Measurements from ENCODE around the gene ACAA2.

The ACAA2 gene

DNA sequence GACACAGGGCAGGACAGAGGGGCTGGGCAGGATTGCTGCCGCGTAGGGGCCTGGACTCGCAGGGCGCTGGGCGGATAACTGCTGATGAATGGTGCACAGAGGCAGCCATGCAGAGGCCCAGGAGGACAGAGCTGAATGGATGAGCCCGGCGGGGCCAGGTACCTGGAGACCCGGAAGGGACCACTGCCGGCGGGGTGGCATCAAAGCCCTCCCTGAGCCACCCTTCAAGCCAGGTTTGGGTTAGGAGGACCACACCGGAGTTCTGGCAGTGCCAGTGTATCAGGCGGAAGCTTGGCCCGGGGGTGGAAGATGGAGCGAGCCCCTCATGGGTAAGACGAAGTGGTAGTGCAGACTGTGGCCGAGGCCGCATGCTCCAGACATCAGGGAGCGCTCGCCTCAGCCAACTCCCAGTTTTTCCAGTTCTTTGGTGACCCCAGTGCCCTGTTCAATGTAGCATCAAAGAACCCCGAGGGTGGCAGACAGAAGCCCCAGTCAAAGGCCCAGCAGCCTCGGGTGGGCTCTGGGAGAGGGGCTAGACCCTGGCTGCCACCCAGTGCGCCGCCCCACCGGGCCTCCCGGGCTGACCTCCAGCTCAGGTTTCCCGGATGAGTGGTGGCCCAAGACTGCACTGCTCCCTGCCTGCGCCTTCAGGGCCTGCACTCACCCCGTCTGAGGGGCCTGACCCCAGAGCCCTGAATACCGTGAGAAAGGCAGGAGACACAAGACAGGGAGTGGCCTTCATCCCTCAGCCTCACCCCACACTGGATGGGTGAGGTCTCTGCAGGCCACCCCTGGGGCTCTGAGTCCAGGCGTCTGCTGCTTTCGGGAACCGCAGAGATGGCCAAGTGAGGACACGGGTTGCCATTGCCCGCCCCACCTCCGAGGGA, 50.9 kb downstream of the ACAA2 start:
- DNase-seq: no peak

DNA sequence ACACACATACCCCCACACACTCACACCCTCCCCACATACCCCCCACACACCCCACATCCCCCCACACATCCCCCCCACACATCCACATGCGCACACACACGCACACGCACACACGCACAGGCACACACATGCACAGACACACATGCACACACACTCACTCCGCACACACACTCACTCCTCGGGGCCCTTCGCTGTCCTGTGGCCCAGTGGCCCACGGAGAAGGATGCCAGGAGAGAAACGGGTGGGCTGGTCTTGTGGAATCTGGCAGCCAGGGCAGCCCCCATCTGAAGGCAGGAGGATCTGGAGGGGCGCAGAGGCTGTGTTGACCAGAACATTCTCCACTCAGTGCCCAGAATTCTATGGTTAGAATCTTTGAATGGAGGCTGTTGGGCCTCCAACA, 51.6 kb downstream of the ACAA2 start:
- DNase-seq: no peak

DNA sequence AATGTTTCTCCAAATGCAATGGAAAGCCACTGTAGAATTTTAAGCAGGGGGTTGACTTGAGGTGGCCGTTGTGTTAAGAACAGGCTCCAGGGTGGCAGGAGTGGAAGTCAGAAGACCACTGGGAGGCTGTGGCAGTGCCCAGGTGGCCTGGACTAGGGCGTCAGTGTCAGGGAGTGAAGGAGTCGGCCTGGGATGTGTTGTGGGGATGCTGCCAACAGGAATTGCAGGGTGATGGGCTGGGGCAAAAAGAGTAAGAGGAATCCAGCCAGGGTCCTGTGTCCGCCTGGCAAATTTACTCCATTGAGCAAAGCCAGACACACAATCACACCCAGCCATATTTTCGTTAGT, 55.1 kb downstream of the ACAA2 start:
- no peak for DNase-seq

DNA sequence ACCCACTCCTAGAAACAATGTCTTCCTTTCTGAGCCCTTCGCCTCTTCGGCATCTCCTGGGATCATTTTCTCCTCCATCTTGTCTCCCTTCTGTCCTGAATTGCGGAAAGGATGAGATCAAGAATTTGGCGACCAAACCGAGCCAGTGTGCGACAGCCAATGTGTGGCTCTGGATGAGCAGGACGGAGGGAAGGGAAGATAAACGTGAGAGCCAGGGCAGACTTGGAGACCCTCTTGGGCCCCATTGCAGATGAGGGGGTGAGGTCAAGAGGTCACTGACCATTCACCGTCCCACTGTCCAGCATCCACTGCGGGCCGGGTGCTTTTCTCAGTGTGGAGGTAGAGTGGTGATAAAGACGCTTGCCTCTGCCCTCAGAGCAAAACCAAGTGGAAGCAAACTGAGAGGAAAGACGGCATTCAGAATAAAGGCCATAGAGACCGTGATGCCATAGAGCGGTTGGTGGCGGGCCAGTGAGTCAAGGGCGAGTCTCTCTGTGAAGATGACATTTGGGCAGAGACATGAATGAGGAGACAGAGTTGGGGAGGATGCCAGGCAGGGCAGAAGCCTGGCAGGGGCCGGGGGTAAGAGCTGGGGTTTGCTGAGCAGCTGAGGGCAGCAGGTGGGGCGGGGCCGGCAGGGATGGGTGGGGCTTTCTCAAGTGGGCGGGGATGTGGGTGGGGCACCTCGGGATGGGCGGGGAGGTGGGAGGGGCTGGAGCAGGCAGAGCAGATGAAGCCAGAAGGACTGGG, 55.6 kb downstream of the ACAA2 start:
- no peak for DNase-seq

DNA sequence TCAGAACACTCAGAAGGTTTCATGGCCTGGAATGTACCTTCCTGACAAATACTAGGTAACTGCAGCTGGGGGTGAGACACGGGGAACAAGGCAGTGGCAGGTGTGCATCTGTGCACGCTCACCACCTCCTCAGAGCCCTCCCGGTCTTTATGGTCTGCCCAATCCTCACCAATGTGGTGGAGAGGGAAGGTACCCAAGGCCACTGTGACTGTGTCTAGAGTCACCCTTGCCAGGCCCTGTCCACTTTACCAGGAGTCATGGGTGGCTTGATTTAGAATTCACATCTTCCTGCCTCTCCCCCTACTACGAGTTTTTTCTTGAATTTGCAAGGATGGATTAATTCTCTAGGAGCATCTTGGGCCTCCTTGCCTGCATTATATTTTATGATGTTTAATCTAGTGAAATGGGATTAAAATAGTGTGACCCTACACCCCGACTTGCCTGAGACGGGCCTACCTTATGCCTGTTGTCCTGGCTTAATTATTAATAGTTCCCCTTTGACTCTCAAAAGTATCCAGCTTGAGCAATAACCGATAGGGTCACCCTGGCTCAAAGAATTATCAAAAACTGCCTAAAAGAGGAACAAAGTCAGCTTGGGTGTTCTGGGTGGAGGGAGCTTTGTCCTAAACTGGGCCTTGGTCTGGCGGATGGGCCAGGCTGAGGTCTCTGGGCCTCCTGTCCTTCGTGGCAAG, 56.5 kb downstream of the ACAA2 start:
- no peak for DNase-seq

DNA sequence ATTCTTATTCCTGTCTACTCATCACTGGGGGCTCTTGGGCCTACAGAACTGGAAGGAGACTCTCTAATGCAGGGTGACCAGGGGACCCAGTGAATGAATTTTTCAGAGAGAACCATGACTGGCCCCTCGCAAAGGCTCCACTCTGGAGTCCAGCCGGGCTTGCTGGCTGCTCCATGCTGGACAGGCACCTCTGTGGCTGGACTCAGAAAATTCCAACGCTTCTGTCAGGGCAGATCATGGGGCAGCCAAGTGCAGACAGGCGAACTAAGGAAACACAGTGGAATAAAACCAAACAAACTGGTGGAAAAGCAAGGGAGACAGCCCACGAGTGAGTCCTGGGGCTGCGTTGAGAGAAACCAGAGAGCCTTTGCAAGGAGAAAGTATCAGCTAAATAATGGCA, 57.2 kb downstream of the ACAA2 start:
- no peak for DNase-seq

DNA sequence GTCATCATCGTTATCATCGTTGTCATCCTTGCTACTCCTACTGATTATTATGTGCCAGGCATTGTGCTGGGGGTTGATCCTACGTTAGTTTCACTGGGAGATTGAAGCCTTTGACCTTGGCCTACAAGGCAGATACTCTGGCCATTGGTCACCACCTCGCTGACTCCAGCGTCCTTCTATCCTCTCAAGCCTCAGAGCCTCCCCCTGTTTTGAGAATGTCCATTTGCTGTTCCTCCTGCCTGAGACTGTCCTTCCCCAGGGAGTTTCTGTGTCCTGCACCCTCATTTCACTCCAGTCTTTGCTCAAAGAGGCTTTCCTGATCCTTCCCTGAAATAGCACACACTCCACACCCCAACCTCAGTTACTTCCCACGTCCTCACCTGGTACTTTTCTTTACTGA, 57.8 kb downstream of the ACAA2 start:
- no peak for DNase-seq

DNA sequence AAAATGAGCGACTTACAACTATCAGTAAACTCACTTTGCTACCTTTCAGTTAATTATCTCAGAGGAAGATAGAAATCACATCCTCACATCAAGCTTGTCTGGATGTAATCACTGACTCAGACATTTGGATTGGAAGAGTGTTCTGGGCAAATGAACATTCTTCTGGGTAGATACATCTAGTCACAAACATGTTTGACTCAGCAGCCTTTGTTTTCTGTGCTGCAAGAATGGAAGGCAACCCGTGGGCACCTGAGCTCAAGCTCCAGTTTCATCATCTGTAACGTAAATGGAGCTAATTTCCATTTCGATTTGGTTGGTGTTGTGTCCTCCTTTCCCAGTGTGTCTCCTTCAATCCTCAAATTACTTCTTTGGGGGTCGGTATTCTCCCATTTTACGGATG, 58.5 kb downstream of the ACAA2 start:
- peak; percentile 23 for DNase-seq

DNA sequence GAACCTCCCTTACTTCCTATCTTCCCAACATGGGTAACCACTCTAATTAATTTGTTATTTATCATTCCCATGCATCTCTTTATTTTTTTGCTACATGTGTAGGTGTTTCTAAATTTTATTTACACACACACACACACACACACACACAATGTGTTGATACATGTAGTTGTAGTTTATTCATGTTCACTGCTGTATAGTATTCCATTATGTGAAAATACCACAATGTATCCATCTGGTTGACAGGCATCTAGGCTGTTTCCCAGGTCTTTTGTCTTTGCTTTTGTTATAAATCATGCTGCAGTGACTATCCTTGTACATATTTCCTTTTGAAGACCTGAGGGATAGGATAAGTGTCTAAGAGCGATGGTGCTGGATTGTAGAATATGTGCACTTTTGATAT, 59.7 kb downstream of the ACAA2 start:
- no peak for DNase-seq

DNA sequence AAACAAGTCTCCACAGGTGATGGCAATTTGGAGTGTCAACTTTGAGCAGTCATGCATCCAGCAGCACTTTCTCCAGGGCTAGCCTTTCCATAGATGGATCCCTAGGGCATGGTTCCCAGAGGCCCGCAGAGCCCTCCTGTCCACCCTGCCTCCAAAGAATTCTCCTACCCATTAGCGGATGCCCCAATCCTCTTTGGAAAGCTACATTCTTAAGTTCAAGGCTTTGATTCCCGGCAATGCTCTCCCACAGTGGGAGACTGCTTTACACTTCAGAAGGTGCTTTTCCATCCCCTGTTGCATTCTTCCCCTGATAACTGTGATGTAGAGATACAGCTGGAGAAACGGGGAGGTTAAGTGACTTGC, 61.3 kb downstream of the ACAA2 start:
- no peak for DNase-seq

DNA sequence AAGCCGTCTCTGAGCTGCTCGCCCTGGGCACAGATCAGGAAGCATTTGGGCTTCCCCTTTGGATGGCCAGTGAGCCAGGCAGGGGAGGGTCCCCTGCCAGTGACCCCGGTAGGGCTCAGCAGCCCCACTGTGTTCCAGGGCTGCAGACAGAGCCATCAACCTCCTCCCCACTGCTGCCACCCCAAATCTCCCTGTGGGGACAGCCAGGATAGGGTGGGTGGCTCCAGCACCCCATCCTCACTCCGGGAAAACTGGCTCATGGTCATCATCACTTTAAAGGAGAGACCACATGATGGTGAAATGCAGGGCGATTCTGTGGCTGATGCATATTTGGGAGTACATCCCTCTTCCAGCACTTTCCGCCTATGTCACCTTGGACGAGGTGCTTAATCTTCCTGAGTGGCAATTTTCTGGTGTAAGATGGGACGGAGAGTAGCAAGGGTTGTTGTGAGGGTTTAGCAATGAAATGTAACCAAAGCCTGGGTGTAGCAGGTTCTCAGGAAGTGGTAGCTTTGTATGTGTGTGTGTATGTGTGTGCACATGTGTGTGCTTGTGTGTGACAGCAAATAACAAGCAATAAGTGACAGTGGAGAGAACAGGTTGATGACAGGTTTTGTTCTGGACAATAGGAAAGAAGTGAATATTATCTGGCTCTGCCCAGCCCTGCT, 61.8 kb downstream of the ACAA2 start:
- no peak for DNase-seq

DNA sequence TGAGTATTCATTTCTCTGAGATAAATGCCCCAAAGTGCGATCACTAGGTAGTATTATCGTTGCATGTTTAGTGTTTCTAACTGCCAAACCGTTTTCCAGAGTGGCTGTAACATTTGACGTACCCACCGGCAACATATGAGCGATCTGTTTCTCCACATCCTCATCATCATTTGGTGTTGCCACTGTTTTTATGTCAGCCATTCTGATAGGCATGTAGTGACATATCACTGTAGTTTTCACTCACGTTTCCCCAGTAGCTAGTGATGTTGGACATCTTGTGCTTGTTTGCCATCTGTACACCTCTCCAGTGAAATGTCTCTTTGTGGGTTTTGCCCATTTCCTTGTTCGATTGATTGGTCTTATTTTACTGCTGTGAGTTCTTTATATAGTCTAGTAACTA, 63.8 kb downstream of the ACAA2 start:
- DNase-seq: no peak

DNA sequence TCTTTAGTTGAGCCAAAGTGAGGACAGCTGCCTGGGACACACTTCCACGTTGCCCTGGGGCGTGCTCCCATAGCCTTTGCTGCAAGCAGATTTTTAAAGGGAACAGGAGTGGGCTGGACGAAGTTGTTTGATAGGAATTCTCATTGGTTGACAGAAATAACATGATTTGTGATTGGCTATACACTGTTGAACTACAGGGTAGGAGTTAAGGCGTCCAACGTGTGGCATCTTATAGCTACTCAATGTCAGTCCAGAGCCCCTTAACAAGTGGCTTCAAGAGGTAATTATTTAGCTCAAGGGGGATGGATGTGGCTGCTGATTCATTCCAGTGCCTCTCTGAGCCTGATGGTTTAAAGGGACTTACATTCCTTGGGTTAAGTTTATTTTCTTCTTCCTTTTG, 65.5 kb downstream of the ACAA2 start:
- peak; percentile 31 for DNase-seq

DNA sequence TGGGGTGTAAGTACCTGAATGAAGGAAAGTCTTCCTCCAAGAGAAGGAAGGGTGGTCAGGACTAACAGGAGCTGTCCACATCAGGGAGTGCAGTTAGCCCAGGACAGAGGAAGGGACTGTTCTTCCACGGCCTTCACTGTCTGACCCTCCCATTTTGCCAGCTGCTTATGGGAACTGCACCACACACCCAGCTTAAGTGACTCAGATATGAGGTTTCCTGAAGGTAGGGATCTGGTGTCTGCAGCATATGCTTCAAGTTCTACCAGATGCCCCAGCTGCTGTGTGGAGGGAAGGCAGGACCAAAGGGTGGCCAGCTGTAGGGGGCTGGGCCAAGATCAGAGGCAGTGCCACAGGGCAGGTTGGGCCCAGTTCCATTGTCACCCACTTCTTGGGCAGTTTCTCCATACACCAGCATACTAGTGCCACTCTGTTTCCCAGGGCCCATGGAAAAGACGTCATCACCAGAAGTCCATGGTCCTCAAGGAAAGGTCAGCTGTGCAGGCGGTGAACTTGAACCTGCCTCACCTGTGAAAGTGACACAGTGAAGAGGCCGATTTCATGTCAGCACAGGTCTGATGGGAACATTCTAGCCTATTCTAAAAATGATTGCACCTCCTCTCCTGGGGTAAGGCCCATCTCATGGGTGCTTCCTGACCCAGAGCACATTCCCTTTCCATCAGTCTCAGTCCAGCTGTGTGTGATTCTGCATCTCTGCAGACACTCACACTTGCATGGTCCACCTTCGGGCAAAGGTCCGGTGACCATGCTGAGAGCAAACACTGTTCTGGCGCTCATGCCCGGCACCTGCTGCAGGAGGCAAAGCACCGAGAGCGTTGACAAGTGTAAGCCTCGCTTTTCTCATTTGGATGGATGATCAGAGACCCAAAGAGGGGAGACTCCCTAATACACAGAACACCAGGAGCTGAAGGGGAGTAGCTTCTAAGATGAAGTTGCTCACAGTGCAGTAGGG, 68.0 kb downstream of the ACAA2 start:
- peak; percentile 16 for DNase-seq

DNA sequence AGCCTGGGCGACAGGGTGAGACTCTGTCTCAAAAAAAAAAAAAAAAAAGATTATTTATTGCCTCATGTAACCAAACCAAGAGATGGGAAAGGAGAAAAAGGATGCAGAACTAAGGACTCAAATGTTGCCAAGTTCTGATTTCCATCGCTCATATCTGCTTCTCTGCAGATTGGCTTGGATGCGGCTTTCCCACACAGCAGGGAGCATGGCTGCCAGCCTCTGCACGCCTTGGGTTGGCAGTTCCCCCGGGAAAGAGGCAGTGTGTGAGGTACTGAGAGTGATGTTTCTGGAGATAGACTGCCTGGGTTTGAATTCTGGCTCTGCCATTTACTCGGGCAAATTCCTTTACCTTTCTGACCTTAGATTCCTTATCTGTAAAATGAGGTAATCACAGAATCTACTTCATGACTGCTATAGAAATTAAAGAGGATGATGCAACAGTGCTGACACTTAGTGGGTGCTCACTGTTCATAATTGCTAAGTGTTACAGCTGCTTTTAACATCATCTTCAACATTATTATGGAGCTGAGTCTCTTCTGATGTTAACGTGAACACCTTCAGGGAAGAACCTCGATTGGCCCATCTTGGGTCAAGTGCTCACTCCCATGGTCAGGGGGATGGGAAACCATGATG, 68.8 kb downstream of the ACAA2 start:
- no peak for DNase-seq

DNA sequence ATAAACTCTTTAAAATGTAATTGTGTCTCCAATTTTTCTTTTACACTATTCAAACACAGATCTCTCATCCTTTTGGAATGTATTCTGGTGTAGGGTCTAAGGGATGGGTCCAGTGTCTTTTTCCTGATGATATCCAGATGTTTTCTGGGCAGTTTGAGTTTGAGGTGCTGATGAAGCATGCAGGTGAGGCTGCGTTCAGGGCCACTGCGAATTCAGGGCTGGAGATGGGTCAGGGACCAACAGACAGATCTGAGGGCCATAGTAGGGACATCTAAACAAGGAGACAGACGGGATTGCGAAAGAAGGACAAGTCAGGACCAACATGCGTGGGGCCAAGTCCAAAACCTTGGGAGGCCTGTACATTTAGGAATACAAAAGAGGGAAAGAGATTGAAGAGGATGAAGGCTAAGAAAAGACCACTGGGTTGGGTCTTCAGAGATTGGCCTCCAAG, 70.2 kb downstream of the ACAA2 start:
- DNase-seq: no peak

DNA sequence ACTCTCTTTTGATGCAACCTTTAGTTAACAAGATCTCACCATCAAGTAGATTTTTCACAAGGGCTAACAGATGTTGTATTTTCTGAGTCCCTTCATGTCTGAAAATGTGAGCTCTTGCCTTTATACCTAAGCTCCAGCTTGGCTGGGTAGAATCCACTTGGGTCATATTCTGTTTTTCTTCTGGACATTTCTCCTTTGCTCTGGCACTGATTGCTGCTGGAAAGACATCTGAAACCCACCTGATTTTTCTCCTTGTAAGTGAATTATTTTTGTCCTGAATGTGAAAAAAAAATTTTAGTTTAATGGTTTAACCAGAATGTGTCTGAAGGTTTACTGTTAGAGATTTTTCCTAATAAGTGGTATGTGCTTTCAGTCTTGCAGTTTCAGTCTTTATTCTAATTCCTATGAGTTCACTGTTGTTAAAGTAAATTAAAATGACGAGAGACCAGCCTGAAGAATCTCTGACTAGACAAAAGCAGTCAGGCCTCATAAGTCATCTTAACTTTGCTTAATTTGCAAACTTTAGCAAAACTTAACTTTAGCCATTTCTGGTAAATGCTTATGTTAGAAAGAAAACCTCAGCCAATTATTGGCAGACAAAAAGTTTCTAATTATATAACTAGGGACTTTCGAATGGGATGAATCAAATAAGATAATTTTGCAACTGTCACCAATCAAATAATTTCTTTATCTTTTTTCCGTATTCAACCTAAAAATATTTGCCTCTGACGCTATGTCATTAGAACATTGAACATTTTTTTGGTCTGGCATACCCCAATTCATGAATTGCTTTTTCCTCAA, 70.8 kb downstream of the ACAA2 start:
- peak; percentile 76 for DNase-seq

DNA sequence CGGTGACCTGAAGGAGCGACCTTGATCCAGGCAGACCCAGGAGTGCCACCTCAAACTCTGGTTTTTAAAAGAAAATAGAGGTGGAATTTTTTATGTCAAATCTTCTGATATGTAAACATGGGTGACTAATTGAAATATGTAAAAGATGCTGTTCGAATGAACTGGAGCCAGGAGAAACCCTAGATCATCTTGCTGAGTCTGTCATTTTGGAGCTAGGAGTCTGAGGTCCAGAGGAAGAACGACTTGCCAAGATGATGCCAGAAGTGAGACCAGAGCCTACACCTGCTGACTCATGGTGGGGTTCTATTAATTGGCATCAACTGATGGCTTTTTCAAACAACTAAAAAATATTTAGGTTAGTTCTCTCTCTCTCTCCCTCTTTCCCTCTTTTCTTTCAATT, 74.1 kb downstream of the ACAA2 start:
- peak; percentile 18 for DNase-seq

DNA sequence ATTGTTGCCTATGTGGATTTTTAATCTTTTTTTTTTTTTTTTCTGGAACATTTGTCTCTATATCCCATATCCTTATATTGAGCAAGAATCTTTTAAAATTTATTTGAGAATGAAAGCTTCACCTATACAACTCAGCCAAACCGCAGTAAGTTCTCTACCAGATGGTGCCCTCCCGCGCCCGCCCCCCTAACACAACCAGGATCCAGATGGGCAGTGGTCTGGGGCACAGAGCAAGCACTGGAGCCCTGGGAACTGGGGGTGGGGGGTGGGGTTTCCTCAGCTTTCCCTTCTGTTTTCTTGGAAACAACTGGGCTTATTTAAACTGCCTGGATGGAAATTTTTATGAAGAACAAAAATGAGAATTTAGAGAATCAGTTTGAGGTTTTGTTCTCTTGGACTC, 74.6 kb downstream of the ACAA2 start:
- no peak for DNase-seq

DNA sequence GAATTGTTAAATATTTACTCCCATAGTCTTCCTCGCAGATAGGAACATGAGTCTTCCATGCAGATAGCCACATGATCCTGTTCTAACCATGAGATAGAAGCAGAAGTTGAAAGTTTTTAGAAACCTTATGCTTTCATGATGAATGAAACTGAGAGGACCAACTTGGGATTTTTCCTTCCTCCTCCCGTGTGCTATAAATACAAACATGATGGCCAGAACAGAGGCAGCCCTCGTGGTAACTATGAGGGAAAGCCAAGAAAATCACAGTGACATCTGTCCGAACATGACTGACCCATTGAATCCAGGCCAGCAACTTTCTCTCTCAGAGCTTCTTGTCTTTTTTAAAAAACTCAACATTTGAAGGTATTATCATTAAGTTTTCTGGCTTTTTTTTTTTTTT, 78.5 kb downstream of the ACAA2 start:
- DNase-seq: no peak

Measured in fibroblast of skin of right quadriceps (primary cell).